Measurements from ENCODE around the gene LEMD2.

GRCh38 chr6:33783781-33784520, 5.0 kb downstream of the LEMD2 start:
- no peak for TF ChIP-seq CTCF (IDR thresholded peaks at IDR 0.05)
- no peak for TF ChIP-seq POLR2A (IDR thresholded peaks at IDR 0.05)
- TF ChIP-seq POLR2AphosphoS5 (IDR thresholded peaks at IDR 0.05) = no peak
